Measurements from ENCODE around the gene PCYOX1L.
A peak's percentile ranks its signal among the peaks of the same experiment; 100 is the strongest.

The PCYOX1L gene

DNA sequence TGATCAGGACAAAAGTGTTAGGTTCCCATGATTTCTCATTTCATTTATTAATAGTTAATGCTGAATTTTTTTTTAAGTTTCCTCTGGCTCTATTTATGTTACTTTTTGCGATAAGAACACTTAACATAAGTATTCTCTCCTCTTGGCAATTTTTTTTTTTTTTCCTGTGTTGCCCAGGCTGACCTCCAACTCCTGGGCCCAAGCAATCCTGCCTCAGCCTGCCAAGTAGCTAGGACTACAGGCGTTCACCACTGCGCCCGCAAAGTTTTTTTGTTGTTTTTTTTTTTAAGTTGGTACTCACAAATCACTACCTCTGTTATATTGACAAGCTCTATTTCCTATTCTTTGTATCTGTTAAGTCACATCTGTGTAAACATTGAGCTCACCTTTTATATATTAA is 5.7 kb upstream of the PCYOX1L start:
- H3K4me1 Mint-ChIP-seq (ENCODE audit: low read depth) = peaks cover 71% of the 10 kb centered on the region

DNA sequence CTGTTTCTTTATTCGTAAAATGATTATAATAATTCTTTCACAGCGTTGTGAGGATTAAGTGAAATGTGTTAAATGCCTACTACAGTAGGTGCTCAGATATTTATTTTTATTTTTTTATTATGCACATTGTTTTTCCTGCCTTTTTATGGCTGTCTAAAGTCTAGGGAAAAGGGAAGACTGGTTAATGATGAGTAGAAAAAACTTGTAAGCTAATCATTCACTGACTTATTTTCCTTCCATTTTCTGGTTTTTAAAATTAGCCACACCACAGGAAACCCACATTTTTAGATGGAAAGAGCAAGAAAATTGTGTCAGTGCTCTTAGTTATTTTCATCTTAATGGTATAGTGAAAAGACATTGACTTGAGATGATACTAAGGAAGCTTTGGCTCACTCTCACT is 3.9 kb upstream of the PCYOX1L start:
- no peaks in the 10 kb centered on the region for H3K9me3 Mint-ChIP-seq
- H3K27ac Mint-ChIP-seq = no peak overlapping the region
- H3K36me3 Mint-ChIP-seq (ENCODE audit: low read depth) = peaks cover 67% of the 10 kb centered on the region
- no peak overlapping the region for H3K4me3 Mint-ChIP-seq
- peaks cover 66% of the 10 kb centered on the region for H3K4me1 Mint-ChIP-seq (ENCODE audit: low read depth)
- no peaks in the 10 kb centered on the region for H3K27me3 Mint-ChIP-seq

More for the DNA sequence above, 5.7 kb upstream of the PCYOX1L start:
- peaks cover 85% of the 10 kb centered on the region for H3K36me3 Mint-ChIP-seq (ENCODE audit: low read depth)
- no peak overlapping the region for H3K4me3 Mint-ChIP-seq
- H3K9me3 Mint-ChIP-seq = no peaks in the 10 kb centered on the region
- no peaks in the 10 kb centered on the region for H3K27me3 Mint-ChIP-seq
- no peak overlapping the region for H3K27ac Mint-ChIP-seq

DNA sequence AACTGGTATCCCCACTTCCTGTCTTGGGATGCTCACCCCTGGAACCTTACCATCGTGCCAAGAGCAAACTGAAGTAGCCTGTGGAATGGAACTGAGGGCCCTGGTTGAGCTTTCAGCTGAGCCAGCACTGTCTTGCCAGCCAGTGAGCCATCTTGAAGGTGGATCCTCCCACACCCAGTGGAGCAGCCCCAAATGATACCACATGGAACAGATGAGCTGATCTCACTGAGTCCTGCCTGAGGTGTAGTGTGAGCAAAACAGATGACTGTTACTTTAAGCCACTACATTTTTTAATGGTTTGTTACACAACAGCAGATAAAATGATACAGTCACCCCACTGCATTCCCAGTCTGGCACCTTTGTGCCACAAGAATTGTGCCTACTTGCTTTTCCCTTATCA is 2.2 kb upstream of the PCYOX1L start:
- H3K27ac Mint-ChIP-seq = no peak overlapping the region
- H3K4me1 Mint-ChIP-seq (ENCODE audit: low read depth) = peaks cover 68% of the 10 kb centered on the region
- no peaks in the 10 kb centered on the region for H3K27me3 Mint-ChIP-seq
- no peak overlapping the region for H3K4me3 Mint-ChIP-seq
- H3K36me3 Mint-ChIP-seq (ENCODE audit: low read depth) = peaks cover 56% of the 10 kb centered on the region
- H3K9me3 Mint-ChIP-seq = no peaks in the 10 kb centered on the region

DNA sequence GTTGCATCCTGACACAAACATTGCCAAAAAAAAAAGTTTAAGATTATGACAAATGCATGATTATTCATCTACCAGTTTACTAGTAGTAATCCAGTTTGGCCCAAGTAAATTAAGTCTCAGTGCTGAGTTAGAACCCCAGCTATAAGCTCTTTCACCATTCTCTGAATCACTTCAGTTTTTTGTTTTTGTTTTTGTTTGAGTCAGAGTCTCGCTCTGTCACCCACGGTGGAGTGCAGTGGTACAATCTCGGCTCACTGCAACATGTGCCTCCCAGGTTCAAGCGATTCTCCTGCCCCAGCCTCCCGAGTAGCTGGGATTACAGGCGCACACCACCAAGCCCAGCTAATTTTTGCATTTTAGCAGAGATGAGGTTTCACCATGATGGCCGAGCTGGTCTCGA is 1.5 kb upstream of the PCYOX1L start:
- Mint-ChIP-seq H3K4me1 (ENCODE audit: low read depth) (peaks cover 64% of the 10 kb centered on the region), H3K36me3 (ENCODE audit: low read depth) (peaks cover 49% of the 10 kb centered on the region), H3K27ac (peak overlapping the region; percentile 13)

DNA sequence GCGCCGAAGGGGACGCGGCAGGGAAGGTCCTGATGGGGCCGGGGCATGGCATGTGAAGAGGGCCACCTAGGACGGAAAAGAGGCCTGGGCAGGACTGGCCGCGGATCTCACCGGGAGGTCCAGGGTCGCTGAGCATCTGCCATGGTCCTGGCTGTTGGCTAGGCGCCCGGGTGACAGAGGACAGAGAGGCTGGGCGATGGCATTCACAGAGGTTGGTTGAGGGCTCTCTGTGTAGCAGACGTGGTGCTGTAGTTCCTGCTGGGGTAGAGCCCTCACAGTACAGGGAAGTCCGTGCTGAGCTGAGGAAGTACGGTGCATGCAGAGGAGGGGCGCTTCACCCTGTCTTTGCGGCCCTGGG is 427 bp downstream of the PCYOX1L start:
- peak overlapping the region; percentile 95 for H3K4me3 Mint-ChIP-seq
- peaks cover 49% of the 10 kb centered on the region for H3K4me1 Mint-ChIP-seq (ENCODE audit: low read depth)
- no peaks in the 10 kb centered on the region for H3K27me3 Mint-ChIP-seq
- peaks cover 32% of the 10 kb centered on the region for H3K36me3 Mint-ChIP-seq (ENCODE audit: low read depth)
- H3K27ac Mint-ChIP-seq = peak overlapping the region; percentile 88
- H3K9me3 Mint-ChIP-seq = no peaks in the 10 kb centered on the region

More for the DNA sequence above, 1.5 kb upstream of the PCYOX1L start:
- Mint-ChIP-seq H3K4me3 (no peak overlapping the region), H3K27me3 (no peaks in the 10 kb centered on the region), H3K9me3 (no peaks in the 10 kb centered on the region)

DNA sequence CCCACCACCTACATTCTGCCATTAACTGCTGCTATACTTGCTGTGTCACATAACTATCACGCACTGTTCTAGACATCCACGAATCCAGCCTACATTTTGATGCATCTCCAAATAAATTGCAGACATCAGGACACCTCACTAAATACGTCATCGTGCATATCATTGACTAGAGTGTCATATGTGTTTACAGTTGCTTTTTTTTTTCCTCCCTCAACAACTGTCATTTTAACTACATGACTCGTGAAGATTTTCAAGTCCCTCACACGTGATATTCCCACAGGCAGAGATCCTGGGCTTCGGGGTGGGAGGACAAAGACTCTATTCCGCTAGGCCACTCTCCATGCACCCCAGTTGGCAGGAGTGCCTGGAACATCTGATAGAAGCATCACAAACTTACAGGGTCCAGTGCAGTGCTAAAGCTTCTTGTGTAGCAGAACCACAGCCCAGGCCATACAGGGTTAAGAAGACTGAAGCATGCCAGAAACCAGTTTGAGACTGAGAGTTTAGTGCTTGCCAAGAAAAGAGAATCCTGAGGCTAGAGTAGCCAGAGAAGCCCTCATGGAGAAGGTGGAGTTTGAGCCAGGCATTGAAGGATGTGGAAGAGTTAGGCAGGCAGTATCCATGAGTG is 1.1 kb downstream of the PCYOX1L start:
- no peaks in the 10 kb centered on the region for H3K27me3 Mint-ChIP-seq
- H3K4me1 Mint-ChIP-seq (ENCODE audit: low read depth) = peaks cover 45% of the 10 kb centered on the region
- peaks cover 27% of the 10 kb centered on the region for H3K36me3 Mint-ChIP-seq (ENCODE audit: low read depth)
- H3K27ac Mint-ChIP-seq = no peak overlapping the region
- no peaks in the 10 kb centered on the region for H3K9me3 Mint-ChIP-seq
- H3K4me3 Mint-ChIP-seq = peak overlapping the region; percentile 95

DNA sequence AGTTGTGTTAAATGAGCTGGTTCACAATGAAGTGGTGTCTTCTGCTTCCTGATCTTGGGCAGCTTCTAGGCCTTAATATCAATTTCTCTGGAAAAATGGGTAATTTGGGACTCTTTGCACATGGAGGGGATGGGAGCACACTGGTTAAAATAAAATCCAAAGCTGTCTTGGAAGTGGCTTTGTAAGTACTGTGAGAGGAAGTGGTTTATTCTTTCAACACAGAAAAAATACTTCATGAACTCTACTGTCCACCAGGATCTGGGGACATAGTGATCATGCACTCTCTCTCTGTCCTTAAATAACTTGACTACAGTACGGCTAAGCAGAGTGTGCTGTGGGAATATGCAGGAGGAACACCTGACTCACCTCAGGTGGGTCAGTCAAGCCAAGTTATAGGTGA is 2.4 kb downstream of the PCYOX1L start:
- Mint-ChIP-seq H3K4me3 (no peak overlapping the region), H3K27ac (peak overlapping the region; percentile 43), H3K27me3 (no peaks in the 10 kb centered on the region), H3K9me3 (no peaks in the 10 kb centered on the region), H3K36me3 (ENCODE audit: low read depth) (peaks cover 17% of the 10 kb centered on the region), H3K4me1 (ENCODE audit: low read depth) (peaks cover 45% of the 10 kb centered on the region)

DNA sequence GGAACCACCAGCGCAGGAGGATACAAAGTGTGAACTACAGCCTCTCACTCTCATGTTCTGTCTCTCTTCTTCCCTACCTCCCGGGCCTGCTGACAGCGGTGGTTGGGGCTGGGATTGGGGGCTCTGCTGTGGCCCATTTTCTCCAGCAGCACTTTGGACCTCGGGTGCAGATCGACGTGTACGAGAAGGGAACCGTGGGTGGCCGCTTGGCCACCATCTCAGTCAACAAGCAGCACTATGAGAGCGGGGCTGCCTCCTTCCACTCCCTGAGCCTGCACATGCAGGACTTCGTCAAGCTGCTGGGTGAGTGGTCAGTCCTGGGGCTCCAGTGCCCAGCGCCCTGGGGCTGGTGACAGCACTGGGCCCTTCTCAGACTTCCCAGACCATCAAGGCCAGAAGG is 4.7 kb downstream of the PCYOX1L start:
- peaks cover 28% of the 10 kb centered on the region for H3K4me1 Mint-ChIP-seq (ENCODE audit: low read depth)
- peak overlapping the region; percentile 41 for H3K27ac Mint-ChIP-seq
- H3K4me3 Mint-ChIP-seq = no peak overlapping the region
- no peaks in the 10 kb centered on the region for H3K9me3 Mint-ChIP-seq
- H3K36me3 Mint-ChIP-seq (ENCODE audit: low read depth) = peaks cover 6% of the 10 kb centered on the region
- no peaks in the 10 kb centered on the region for H3K27me3 Mint-ChIP-seq

DNA sequence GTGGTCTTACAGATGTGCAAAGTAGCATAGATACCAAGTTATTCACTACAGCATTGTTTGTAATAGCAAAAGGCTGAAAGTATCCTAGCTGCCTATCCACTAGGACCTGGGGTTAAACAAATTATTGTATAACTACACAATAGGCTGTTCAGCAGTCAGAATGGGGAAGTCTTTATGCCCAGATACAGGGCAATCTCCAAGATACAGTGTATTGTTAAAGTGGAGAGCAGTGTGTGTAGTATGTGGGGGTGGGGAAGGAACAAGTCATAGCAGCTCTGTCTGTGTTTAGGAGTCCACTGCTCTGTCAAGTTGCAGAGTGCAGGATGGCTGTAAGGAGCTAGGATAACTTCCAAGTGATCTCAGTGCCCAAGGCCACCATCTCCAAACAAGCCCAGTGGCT is 5.5 kb downstream of the PCYOX1L start:
- peaks cover 6% of the 10 kb centered on the region for H3K36me3 Mint-ChIP-seq (ENCODE audit: low read depth)
- no peak overlapping the region for H3K27ac Mint-ChIP-seq
- no peaks in the 10 kb centered on the region for H3K27me3 Mint-ChIP-seq
- H3K4me3 Mint-ChIP-seq = no peak overlapping the region
- peaks cover 25% of the 10 kb centered on the region for H3K4me1 Mint-ChIP-seq (ENCODE audit: low read depth)
- no peaks in the 10 kb centered on the region for H3K9me3 Mint-ChIP-seq

DNA sequence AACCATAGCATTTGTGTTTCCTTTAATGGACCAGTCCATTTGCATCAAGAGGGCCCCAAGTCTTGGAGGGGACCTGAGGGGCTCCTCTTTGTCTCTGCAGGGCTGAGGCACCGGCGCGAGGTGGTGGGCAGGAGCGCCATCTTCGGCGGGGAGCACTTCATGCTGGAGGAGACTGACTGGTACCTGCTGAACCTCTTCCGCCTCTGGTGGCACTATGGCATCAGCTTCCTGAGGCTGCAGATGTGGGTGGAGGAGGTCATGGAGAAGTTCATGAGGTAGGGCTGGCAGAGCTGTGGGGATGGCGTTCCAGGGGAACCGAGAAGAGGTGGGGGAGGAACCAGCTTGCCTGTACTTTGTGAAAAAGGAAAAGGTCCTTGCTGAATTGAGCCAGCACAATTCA is 6.1 kb downstream of the PCYOX1L start:
- Mint-ChIP-seq H3K27me3 (no peaks in the 10 kb centered on the region), H3K4me1 (ENCODE audit: low read depth) (peaks cover 19% of the 10 kb centered on the region), H3K27ac (no peak overlapping the region), H3K4me3 (no peak overlapping the region), H3K9me3 (no peaks in the 10 kb centered on the region), H3K36me3 (ENCODE audit: low read depth) (peaks cover 6% of the 10 kb centered on the region)

DNA sequence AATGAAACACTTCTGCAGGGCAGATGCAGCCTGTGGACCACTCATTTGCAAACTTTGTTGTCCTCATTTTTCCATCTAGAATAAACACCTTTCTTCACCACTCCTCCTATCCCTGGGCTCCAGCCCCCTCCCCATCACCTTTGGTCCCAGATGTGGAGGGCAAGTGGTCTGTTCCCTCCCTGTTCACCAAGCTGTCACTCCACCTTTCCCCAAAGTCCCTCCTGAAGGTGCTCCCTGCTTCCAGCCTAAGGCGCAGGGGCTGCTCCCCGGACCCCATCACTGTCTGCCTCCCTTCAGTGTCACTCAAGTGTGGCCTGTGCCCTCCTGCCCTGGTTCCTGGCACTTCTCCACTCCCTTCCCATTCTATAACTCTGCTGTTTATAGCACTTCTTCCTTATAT is 6.9 kb downstream of the PCYOX1L start:
- H3K36me3 Mint-ChIP-seq (ENCODE audit: low read depth) = peaks cover 6% of the 10 kb centered on the region
- no peaks in the 10 kb centered on the region for H3K27me3 Mint-ChIP-seq
- H3K4me1 Mint-ChIP-seq (ENCODE audit: low read depth) = peaks cover 11% of the 10 kb centered on the region
- H3K27ac Mint-ChIP-seq = no peak overlapping the region
- no peak overlapping the region for H3K4me3 Mint-ChIP-seq
- no peaks in the 10 kb centered on the region for H3K9me3 Mint-ChIP-seq

DNA sequence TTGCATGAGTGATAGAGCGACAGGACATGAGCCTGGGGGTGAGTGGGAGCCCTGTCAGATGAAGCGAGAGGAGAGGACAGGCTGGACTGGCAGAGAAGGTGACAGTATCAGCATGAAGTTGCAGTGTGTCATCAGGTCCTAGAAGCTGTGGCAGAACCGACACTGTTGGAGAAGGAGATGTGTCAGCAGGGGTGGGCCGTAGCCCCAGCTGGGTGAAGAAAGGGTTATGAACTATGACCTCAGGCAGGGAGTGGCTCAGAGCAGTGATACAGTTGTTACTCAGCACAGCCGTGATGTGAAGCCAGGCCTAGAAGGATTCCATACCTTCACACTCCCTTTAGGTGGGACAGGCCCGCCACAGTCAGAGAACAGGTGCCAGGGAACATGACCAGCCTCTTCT is 7.6 kb downstream of the PCYOX1L start:
- Mint-ChIP-seq H3K27ac (no peak overlapping the region), H3K4me1 (ENCODE audit: low read depth) (peaks cover 4% of the 10 kb centered on the region), H3K4me3 (no peak overlapping the region), H3K27me3 (no peaks in the 10 kb centered on the region), H3K9me3 (no peaks in the 10 kb centered on the region), H3K36me3 (ENCODE audit: low read depth) (no peaks in the 10 kb centered on the region)

DNA sequence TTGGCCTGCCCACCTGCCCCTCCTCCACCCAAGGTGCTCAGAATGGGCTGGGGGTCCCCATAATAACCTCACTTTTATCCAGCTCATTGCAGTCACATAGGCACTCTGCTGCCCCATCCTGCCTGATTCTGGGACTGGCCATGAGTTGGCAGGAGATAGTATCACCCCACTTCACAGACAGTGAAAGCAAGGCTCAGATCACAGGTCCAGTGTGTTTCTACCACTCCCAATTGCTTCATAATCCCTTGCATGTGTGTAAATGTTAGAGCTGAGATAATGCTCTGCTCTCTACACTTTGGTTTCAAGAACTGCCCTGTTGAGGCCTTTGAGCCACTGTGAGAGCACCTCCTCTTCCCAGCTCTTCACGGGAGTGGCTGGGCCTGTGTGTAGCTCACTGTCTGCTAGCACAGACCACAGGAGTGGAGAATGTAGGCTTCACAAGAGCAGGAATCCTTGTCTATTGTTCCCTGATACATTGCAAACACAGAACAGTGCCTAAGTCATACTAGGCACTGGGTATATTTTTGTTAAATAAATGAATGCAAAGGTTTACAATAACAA is 8.4 kb downstream of the PCYOX1L start:
- H3K4me1 Mint-ChIP-seq (ENCODE audit: low read depth) = no peaks in the 10 kb centered on the region
- H3K27ac Mint-ChIP-seq = no peak overlapping the region
- H3K9me3 Mint-ChIP-seq = no peaks in the 10 kb centered on the region
- no peaks in the 10 kb centered on the region for H3K27me3 Mint-ChIP-seq
- no peaks in the 10 kb centered on the region for H3K36me3 Mint-ChIP-seq (ENCODE audit: low read depth)
- no peak overlapping the region for H3K4me3 Mint-ChIP-seq

DNA sequence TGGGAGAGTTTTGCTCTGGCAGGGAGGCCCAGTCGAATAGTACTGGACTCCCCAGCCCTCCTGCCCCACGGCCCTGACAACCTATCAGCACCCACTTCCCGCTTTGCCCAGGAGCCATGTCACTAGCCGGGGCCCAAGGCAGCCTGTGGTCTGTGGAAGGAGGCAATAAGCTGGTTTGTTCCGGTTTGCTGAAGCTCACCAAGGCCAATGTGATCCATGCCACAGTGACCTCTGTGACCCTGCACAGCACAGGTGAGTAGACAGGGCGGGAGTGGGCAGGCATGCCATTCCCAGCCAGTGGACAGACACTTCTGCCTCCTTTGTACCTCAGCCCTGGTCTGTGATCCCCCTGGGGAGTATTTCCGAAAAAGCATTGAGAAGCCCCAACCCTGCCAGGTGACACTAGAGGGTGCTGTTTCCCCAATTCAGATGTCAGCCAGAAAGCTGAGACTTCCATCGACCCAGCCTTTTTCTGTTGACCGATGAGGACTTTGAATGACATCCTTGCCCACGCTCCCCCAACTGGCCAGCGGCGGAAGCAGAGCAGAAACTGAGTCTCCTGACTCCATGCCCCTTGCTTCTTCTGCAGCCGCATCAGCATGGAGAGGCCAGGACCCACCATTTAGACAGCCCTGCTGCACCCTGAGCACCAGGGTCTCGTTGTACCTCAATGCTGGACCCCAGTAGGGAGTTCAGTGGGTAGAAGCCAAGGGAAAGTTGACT is 9.6 kb downstream of the PCYOX1L start:
- Mint-ChIP-seq H3K27ac (no peak overlapping the region), H3K9me3 (no peaks in the 10 kb centered on the region), H3K4me3 (no peak overlapping the region), H3K27me3 (no peaks in the 10 kb centered on the region), H3K4me1 (ENCODE audit: low read depth) (no peaks in the 10 kb centered on the region), H3K36me3 (ENCODE audit: low read depth) (no peaks in the 10 kb centered on the region)

DNA sequence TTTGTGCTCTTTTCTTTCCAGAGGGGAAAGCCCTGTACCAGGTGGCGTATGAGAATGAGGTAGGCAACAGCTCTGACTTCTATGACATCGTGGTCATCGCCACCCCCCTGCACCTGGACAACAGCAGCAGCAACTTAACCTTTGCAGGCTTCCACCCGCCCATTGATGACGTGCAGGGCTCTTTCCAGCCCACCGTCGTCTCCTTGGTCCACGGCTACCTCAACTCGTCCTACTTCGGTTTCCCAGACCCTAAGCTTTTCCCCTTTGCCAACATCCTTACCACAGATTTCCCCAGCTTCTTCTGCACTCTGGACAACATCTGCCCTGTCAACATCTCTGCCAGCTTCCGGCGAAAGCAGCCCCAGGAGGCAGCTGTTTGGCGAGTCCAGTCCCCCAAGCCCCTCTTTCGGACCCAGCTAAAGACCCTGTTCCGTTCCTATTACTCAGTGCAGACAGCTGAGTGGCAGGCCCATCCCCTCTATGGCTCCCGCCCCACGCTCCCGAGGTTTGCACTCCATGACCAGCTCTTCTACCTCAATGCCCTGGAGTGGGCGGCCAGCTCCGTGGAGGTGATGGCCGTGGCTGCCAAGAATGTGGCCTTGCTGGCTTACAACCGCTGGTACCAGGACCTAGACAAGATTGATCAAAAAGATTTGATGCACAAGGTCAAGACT is 10.3 kb downstream of the PCYOX1L start:
- Mint-ChIP-seq H3K4me1 (ENCODE audit: low read depth) (no peaks in the 10 kb centered on the region), H3K27me3 (no peaks in the 10 kb centered on the region), H3K4me3 (no peak overlapping the region), H3K36me3 (ENCODE audit: low read depth) (no peaks in the 10 kb centered on the region), H3K27ac (no peak overlapping the region), H3K9me3 (no peaks in the 10 kb centered on the region)
